ENCODE results near the gene MATK.

Gene MATK

DNA sequence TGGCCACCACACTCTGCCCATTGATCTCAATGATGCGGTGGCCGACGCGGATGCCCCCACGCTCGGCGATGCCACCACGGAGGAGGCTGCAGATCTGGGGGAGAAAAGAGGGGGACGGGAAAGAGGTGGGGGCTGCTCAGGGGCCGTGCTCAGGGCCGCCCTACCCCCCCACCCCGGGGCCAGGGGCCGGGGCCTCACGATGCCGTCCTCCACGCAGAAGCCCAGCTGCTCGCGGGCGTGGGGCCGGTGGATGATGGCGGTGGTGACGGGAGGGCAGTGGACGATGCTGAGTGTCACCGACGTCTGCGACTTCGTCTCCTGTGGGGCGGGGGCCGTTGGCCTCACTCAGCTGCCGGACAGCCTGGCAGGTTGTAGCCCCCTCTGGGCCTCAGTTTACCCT, 34.9 kb downstream of the MATK start:
- no peak for DNase-seq (ENCODE audit: low read depth in 3 of 3)

DNA sequence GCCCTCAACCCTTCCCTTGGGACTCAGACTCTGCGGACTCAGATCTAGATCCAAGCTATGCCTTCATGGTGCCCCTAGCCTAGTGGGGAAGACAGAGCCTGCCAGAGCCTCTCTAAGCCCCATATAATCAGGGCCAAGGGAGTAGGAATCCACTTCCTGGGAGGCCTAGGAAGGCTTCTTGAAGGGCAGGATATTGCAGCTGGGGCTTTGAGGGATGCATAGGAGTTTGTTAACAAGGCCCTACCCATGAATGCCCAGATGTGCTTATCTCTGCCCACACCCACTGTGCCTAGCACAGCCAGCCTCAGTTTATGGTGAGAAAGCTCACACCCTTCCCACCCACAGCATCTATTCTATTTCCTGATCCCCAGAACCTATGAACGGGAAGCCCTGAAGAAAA, 36.0 kb downstream of the MATK start:
- DNase-seq (ENCODE audit: low read depth in 3 of 3): no peak

DNA sequence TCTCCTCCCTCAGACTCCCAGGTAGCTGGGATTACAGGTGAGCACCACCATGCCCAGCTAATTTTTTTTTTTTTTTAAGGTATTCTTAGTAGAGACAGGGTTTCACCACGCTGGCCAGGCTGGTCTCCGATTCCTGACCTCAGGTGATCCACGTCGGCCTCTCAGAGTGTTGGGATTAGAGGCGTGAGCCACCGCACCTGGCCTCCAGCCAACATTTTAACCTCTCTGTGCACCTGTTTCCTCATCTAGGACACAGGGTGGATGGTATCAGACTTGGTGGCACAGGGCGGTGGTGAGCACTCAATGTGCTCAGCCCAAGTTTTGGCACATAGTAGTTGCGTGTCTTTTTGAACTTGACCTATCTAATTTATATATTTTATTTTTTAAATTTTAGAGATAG, 37.2 kb downstream of the MATK start:
- no peak for DNase-seq (ENCODE audit: low read depth in 3 of 3)

DNA sequence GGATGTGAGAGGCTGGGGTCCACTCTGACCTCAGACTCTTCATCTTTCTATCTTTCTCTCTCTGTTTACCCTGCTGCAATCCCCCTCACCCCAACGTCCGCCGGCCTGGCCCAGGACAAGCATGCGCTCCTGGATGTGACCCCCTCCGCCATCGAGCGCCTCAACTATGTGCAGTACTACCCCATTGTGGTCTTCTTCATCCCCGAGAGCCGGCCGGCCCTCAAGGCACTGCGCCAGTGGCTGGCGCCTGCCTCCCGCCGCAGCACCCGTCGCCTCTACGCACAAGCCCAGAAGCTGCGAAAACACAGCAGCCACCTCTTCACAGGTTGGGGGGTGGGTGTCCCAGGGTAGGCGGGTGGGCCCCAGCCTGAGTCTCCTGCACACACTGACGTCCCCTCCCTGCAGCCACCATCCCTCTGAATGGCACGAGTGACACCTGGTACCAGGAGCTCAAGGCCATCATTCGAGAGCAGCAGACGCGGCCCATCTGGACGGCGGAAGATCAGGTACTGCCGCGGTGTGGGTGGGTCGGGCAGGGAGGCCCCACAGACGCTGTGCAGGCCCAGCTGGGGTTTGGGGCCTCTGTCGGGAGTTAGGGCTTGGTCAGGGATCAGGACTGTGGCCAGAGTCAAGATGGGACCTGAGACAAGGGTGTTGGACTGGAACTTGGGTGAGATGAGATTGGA, 39.7 kb downstream of the MATK start:
- DNase-seq (ENCODE audit: low read depth in 3 of 3): no peak

DNA sequence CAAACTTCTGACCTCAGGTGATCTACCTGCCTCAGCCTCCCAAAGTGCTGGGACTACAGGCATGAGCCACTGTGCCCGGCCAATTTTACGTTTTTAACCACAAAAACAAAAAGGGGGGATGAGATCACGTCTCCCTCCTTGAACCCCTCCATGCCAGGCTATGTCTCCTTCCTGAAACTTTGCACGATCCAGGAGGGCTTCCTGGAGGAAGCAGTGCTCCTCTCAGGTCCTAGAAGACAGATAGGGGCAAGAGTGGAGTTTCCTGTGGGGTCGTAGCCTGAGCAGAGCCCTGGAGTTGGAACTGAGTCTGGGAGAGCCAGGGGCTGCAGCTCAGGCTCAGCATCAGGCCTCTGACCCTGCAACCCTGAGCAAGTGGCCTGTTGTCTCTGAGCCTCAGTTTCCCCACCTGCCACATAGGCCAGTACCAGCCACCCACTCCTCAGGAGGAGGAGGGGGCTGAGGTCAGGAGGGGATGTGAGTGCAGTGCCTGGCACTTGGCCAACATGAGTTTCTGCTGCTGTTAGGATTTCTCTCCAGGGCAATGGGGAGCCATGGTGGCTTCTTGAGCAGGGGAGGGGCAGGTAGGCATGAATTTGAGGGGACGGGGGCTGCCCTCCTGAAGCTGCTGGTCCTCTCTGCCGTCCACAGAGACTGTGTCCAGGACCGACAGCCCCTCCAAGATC, 40.7 kb downstream of the MATK start:
- DNase-seq (ENCODE audit: low read depth in 3 of 3): no peak

DNA sequence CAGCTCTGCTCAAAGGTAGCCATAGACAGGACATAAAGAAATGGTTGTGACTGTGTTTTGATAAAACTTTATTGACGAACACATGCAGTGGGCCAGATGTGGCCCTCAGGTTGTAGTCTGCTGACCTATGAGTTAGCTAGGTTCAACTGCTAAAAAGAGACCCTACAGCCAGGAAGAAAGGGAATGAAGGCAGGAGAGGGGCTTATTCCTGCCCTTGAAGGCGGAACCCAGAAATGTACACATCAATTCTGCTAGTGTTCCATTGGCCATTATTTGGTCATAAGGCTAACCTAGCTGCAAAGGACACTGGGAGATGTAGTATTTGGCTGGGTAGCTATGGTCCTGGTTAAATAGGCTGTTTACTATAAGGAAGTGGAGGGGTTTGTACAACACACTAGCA, 42.7 kb downstream of the MATK start:
- DNase-seq (ENCODE audit: low read depth in 3 of 3): no peak

DNA sequence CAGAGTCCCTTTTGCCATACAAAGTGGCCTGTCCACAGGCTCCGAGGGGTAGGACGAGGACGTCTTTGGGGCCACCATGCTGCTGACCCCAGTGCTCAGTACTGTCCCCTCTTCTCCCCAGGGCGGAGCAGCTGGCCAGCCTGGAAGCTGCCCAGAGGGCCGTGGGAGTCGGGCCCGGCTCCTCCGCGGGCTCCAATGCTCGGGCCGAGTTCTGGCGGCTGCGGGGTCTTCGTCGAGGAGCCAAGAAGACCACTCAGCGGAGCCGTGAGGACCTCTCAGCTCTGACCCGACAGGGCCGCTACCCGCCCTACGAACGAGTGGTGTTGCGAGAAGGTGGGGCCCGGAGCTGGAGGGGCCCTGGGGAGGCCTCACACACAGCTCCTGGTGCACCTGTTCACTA, 45.8 kb downstream of the MATK start:
- DNase-seq (ENCODE audit: low read depth in 3 of 3): no peak

DNA sequence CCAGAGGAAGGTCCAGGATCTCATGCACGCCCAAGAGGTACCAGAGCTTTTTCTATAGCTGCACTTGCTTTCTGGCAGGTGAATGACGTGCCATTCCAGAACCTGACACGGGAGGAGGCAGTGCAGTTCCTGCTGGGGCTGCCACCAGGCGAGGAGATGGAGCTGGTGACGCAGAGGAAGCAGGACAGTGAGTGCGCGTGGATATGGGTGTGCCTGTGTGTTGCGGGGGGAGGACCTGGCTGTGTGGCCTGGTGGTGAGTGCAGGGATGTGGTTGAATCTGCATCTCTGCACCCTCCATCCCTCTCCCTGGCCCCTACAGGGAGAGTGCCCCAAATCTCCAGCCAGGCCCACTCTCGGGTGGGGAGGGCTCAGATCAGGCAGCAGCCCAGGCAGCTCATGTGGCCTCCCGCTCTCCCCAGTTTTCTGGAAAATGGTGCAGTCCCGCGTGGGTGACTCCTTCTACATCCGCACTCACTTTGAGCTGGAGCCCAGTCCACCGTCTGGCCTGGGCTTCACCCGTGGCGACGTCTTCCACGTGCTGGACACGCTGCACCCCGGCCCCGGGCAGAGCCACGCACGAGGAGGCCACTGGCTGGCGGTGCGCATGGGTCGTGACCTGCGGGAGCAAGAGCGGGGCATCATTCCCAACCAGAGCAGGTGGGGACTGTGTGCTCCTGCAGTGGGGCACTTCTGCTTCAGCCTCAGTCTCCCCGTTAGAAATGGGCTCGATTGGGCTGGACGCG, 47.5 kb downstream of the MATK start:
- no peak for DNase-seq (ENCODE audit: low read depth in 3 of 3)

DNA sequence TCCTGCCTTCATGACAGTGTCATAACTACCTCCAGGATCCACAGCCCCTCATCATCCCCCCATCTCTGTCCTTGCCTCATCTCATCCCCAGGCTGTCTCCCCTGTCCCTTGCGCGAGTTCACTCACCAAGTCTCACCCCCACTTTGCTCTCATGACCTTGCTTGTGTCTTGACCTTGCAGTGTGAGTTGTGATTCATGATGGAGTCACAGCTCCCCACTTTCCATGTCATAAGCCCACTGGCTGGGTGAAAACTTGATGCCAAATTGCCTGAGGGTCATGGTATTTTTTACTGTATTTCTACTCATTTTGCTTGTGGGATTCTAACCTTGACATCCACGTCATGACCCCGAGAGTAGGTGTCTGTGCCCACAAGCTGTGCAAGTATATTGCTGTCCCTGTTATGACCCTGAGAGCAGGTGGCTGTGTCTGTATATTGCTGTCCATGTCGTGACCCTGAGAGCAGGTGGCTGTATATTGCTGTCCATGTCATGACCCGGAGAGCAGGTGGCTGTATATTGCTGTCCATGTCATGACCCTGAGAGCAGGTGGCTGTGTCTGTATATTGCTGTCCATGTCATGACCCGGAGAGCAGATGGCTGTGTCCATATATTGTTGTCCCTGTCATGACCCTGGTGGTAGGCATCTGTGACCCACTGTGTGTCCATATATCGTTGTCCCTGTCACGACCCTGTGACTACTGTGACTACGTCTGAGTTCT, 48.5 kb downstream of the MATK start:
- DNase-seq (ENCODE audit: low read depth in 3 of 3): no peak

DNA sequence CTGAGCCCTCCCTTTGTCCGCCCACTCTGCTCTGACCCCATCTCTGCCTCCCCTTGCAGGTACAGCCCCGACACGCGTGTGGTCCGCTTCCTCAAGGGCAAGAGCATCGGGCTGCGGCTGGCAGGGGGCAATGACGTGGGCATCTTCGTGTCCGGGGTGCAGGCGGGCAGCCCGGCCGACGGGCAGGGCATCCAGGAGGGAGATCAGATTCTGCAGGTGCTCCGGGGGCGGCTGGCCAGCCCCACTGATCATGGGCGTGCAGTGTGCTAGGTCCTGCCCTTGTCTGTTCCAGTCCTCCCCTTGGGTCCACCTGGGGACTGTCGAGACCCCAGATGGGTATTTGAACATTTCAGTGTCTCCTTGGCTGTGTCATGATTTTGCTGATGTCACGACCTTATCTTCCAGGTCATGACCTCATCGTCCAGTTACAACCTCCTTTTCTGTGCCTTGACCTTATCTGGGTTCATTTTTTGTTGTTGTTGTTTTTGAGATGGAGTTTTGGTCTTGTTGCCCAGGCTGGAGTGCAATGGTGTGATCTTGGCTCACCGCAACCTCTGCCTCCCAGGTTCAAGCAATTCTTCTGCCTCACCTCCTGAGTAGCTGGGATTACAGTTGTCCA, 50.0 kb downstream of the MATK start:
- no peak for DNase-seq (ENCODE audit: low read depth in 3 of 3)

DNA sequence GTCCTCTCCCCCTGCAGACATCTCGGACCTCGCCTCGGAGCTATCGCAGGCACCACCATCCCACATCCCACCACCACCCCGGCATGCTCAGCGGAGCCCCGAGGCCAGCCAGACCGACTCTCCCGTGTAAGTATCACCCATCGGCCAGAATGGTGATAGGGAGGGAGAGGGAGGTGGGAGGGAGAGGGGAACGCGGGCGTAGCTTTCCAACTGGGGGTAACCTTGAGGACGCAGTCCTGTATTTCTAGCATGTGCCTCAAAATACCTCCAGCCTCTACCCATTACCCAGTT, 51.9 kb downstream of the MATK start:
- DNase-seq (ENCODE audit: low read depth in 3 of 3): no peak

DNA sequence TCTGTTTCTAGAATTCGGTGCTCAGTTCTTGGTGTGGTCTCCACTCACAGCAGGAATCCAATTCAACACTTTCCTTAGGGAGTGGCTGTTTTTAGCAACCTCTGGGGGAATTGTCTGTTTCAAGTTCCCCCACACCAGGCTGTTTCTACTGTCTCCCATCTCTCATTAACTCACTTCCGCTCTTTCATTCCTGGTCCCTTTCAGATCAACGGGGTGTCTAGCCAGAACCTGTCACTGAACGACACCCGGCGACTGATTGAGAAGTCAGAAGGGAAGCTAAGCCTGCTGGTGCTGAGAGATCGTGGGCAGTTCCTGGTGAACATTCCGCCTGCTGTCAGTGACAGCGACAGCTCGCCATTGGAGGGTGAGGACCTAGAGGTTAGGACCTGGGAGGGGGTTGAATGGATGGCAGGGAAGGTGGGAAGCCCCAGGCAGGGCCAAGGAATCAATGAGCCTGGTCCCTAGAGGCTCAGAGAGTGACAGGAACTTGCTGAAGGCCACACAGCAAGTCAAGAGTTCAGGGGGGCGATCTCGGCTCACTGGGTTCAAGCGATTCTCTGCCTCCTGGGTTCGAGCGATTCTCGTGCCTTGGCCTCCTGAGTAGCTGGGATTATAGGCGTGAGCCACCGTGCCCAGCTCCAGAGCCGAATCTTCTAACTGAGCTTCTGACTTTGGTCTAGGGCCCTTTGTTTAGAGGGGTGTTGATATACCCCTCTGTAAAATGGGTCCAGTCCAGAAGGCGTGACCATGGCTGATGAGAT, 52.5 kb downstream of the MATK start:
- DNase-seq (ENCODE audit: low read depth in 3 of 3): no peak

DNA sequence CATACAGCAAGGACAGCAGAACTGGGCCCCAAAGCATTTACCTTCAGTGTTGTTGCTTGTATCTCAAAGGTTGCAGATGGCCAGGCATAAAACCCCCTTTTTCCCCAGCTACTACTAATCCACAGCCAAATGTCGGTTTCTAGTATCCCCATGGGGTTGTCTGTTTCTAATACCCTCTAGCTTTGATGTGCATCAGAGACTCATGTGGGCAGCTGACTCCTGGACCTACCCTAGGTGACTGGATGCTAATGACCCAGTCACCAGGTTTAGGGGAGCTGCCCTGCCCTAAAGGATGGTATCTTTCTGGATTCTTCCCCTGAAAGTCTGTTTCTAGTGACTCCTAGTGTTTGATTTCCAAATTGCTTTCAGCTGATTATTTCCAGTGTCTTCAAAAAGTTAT, 54.1 kb downstream of the MATK start:
- DNase-seq (ENCODE audit: low read depth in 3 of 3): no peak

DNA sequence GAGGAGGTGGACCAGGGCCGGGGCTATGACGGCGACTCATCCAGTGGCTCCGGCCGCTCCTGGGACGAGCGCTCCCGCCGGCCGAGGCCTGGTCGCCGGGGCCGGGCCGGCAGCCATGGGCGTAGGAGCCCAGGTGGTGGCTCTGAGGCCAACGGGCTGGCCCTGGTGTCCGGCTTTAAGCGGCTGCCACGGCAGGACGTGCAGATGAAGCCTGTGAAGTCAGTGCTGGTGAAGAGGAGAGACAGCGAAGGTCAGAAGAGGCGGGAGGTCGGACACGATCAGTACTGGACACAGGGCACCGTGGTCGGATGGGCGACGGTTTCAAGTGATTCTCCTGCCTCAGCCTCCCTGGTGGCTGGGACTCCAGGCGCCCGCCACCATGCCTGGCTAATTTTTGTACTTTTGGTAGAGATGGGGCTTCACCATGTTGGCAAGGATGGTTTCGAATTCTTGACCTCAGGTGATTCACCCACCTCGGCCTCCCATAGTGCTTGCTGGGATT, 55.7 kb downstream of the MATK start:
- DNase-seq (ENCODE audit: low read depth in 3 of 3): no peak

All from stimulated activated CD4-positive, alpha-beta T cell treated with anti-CD3 and anti-CD28 coated beads, TNF-alpha, amount 100 ng/mL, for 4 hours (primary cell).